Type B pancreatic cell (in vitro differentiated cells): ENCODE data around the gene EML3. TPM values are rescaled to one million over a fixed set of nuclear protein-coding genes. Genes with fewer than 3 reads are reported as not detected.
A peak's percentile ranks its signal among the peaks of the same experiment; 100 is the strongest.

Source experiments
- DNase-seq: peaks from one replicate; pipeline ENCODE4 v3.0.0; 2021; ENCODE audit warnings: mixed read lengths; ENCODE audit not compliant: unreplicated experiment; ENCODE audit errors: extremely low spot score
- H3K27ac Mint-ChIP-seq: 2 replicates; pipeline ENCODE4 v1.8.0; 2021; ENCODE audit warnings: mild to moderate bottlenecking, mixed read lengths
- H3K27me3 Mint-ChIP-seq: 2 replicates; pipeline ENCODE4 v1.8.0; 2021; ENCODE audit warnings: mixed read lengths
- H3K36me3 Mint-ChIP-seq: 2 replicates; pipeline ENCODE4 v1.8.0; 2021; ENCODE audit warnings: mixed read lengths
- H3K4me1 Mint-ChIP-seq: one replicate; pipeline ENCODE4 v1.8.0; 2021; ENCODE audit warnings: mixed read lengths; ENCODE audit not compliant: unreplicated experiment
- H3K4me3 Mint-ChIP-seq: 2 replicates; pipeline ENCODE4 v1.8.0; 2021; ENCODE audit warnings: mild to moderate bottlenecking, mixed read lengths
- H3K9me3 Mint-ChIP-seq: 2 replicates; pipeline ENCODE4 v1.8.0; 2021; ENCODE audit warnings: mixed read lengths
- CTCF ChIP-seq: fragments of 200-600 bp; sonication (generic); conservative IDR thresholded peaks from 2 replicates; pipeline ENCODE4 v1.5.0; 2021; ENCODE audit warnings: antibody characterized with exemption, mild to moderate bottlenecking
- total RNA-seq: library from RNA; stranded (reverse); gene quantifications from 2 replicates; pipeline ENCODE4 v1.2.1, GENCODE V29; 2021; ENCODE audit warnings: low replicate concordance

The EML3 gene
- total RNA-seq, 1 donor from 2014 or later: 46.0 TPM

GRCh38 chr11:62645946-62646824 is 33.6 kb upstream of the EML3 start, which contains the start of gene GANAB:
GANAB (minus strand) TSS chr11:62646613; CDS start chr11:62646599, 14 bp downstream.
- no peak for TF ChIP-seq CTCF
- H3K4me1 Mint-ChIP-seq: peaks cover 6% of the 10 kb centered on the region
- H3K36me3 Mint-ChIP-seq: no peaks in the 10 kb centered on the region
- peak within 1 kb of the TSS; percentile 93 for H3K27ac Mint-ChIP-seq
- no peaks in the 10 kb centered on the region for H3K9me3 Mint-ChIP-seq
- H3K27me3 Mint-ChIP-seq: no peaks in the 10 kb centered on the region
- peak; percentile 99 for DNase-seq
- peak within 1 kb of the TSS; percentile 99 for H3K4me3 Mint-ChIP-seq

- DNase-seq: no peak
- Mint-ChIP-seq H3K4me3 (peak overlapping the region; percentile 99), H3K9me3 (no peaks in the 10 kb centered on the region), H3K27ac (peak overlapping the region; percentile 93), H3K27me3 (no peaks in the 10 kb centered on the region), H3K4me1 (peaks cover 6% of the 10 kb centered on the region), H3K36me3 (no peaks in the 10 kb centered on the region)
- TF ChIP-seq CTCF: no peak
These were observed 33.0 kb upstream of the EML3 start for GRCh38 chr11:62645671-62645945.

- Mint-ChIP-seq H3K27me3 (no peaks in the 10 kb centered on the region), H3K36me3 (peaks cover 6% of the 10 kb centered on the region), H3K9me3 (no peaks in the 10 kb centered on the region), H3K4me1 (peaks cover 6% of the 10 kb centered on the region), H3K27ac (no peak overlapping the region), H3K4me3 (peak overlapping the region; percentile 22)
- no peak for DNase-seq
- TF ChIP-seq CTCF: no peak
These were observed 31.6 kb upstream of the EML3 start for GRCh38 chr11:62644220-62644619.

- no peak for DNase-seq
- H3K27ac Mint-ChIP-seq: peak overlapping the region; percentile 19
- H3K4me1 Mint-ChIP-seq: no peaks in the 10 kb centered on the region
- H3K36me3 Mint-ChIP-seq: peaks cover 37% of the 10 kb centered on the region
- no peak overlapping the region for H3K4me3 Mint-ChIP-seq
- no peaks in the 10 kb centered on the region for H3K9me3 Mint-ChIP-seq
- no peaks in the 10 kb centered on the region for H3K27me3 Mint-ChIP-seq
- no peak for TF ChIP-seq CTCF
These were observed 19.9 kb upstream of the EML3 start for GRCh38 chr11:62632492-62632891.

GRCh38 chr11:62627713-62628112 is 15.1 kb upstream of the EML3 start:
- DNase-seq: no peak
- Mint-ChIP-seq H3K36me3 (peaks cover 36% of the 10 kb centered on the region), H3K27ac (no peak overlapping the region), H3K27me3 (no peaks in the 10 kb centered on the region), H3K4me3 (no peak overlapping the region), H3K4me1 (no peaks in the 10 kb centered on the region), H3K9me3 (no peaks in the 10 kb centered on the region)
- no peak for TF ChIP-seq CTCF
